Body of pancreas (tissue), 4 donors: ENCODE results near the gene ATP11A. TPM values are rescaled to one million over a fixed set of nuclear protein-coding genes. Genes with fewer than 3 reads are reported as not detected.

Source experiments
- ATAC-seq: fragments of 150-250 bp; one replicate; pipeline ENCODE4 v1.9.1; 2016
- DNase-seq, 4 donors: peaks; one replicate each; pipeline ENCODE4 v3.0.0-alpha.2; 2019
- H3K27ac ChIP-seq, 4 donors: fragments of 200-600 bp; sonication (generic); 1 replicate in 3 of 4; 2 replicates in 1 of 4; pipeline versions ENCODE4 v1.5.1 to v1.6.1; 2016 to 2019; ENCODE audit warnings: mild to moderate bottlenecking in 1 of 4, mixed read lengths in 1 of 4, moderate library complexity in 1 of 4
- H3K27me3 ChIP-seq, 2 donors: fragments of 200-600 bp; sonication (generic); one replicate each; pipeline ENCODE4 v1.6.0; 2016; ENCODE audit warnings: mild to moderate bottlenecking in 1 of 2
- H3K36me3 ChIP-seq, 2 donors: fragments of 200-600 bp; sonication (generic); replicated peaks in 1 of 2; 2 replicates each; pipeline ENCODE4 v1.5.1; 2016; ENCODE audit warnings: low read depth in 2 of 2; ENCODE audit not compliant: insufficient read depth in 1 of 2
- H3K4me1 ChIP-seq: fragments of 200-600 bp; sonication (generic); one replicate; pipeline ENCODE4 v1.6.0; 2016
- H3K4me3 ChIP-seq, 2 donors: fragments of 200-600 bp; sonication (generic); 1 replicate in 1 of 2; 2 replicates in 1 of 2; pipeline ENCODE4 v1.5.1; 2016 to 2019
- H3K9me3 ChIP-seq, 3 donors: fragments of 200-600 bp; sonication (generic); 1 replicate in 2 of 3; 2 replicates in 1 of 3; pipeline ENCODE4 v1.5.1; 2016
- POLR2A ChIP-seq, 3 donors: fragments of 450-650 bp; IDR thresholded peaks; one replicate each; pipeline ENCODE4 v1.6.1; 2016; ENCODE audit warnings: antibody characterized with exemption in 3 of 3, mild to moderate bottlenecking in 2 of 3
- WGBS, 2 donors: methylation state at CpG; one replicate each; pipeline ENCODE4 v1.1.5; 2017; 5-methylcytosine and 5-hydroxymethylcytosine counted together
- intact Hi-C: fragments of 100-400 bp; cut with DNase I; formaldehyde crosslinking; loops from one replicate; pipeline ENCODE4 v1.15.1; 2023
- total RNA-seq, 2 donors: library from RNA; depleted of rRNA; stranded (reverse); fragments of >200 nt; gene quantifications; one replicate each; pipeline ENCODE4 v1.1.0, GENCODE V29; 2016
- TF ChIP-seq, protein P1 (sequence below), 7 experiments: fragments of 450-650 bp in 4 of 7; fragments of 200-600 bp in 3 of 7; sonication (generic) in 3 of 7; IDR thresholded peaks; one replicate each; pipeline ENCODE4 v1.5.1; 2016 to 2019; ENCODE audit warnings: antibody characterized with exemption in 7 of 7

ATP11A gene
- total RNA-seq, 2 donors from 2014 or later: 24.1 to 33.9 TPM

DNA sequence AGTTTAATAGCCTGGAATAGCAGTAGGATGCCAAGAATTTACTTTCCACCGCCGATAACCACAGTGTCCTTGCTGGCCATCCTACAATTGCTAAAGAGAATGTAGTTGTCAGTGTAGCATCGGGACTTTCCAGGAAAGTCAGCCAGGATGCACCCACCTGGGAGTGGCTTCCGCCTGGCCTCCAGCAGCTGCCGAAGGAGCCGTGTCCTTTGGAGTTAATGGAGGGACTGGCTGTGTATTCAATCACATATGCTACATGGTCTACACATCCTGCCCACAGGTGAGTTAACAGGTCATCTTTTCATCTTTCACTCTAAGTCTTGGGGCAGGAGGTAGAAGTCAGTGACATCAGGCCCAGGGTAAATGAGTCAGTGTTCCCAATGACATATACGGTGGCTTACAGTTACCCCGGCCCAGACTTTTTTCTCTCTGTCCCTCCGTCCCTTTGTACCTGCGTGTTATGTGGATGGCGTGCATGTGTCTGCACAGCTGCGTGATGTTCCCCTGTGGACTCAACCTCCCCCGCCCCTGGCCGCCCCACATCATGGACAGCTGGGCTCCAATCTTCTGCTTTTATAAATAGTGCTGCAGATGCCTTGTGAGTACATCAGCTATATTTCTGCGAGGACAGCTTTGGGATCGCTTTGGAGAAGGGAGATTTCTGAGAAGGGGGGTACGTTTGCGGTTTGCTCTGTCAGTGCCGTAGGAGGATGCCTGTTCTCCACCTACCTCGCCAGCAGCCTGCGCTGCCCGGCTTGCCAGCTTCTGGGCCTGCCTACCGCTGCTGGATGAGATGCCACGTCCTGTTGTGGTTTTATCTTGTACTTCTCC lies 63.1 kb downstream of the ATP11A start:
- intact Hi-C loops: no loop called here
- Histone ChIP-seq H3K27me3 (no peaks in the 10 kb centered on the region), H3K9me3 (no peaks in the 10 kb centered on the region), H3K36me3 (no peaks in the 10 kb centered on the region), H3K4me1 (peaks cover 12% of the 10 kb centered on the region), H3K4me3 (no peak overlapping the region), H3K27ac (no peak overlapping the region)
- ATAC-seq: no peak
- TF ChIP-seq, protein P1, sequence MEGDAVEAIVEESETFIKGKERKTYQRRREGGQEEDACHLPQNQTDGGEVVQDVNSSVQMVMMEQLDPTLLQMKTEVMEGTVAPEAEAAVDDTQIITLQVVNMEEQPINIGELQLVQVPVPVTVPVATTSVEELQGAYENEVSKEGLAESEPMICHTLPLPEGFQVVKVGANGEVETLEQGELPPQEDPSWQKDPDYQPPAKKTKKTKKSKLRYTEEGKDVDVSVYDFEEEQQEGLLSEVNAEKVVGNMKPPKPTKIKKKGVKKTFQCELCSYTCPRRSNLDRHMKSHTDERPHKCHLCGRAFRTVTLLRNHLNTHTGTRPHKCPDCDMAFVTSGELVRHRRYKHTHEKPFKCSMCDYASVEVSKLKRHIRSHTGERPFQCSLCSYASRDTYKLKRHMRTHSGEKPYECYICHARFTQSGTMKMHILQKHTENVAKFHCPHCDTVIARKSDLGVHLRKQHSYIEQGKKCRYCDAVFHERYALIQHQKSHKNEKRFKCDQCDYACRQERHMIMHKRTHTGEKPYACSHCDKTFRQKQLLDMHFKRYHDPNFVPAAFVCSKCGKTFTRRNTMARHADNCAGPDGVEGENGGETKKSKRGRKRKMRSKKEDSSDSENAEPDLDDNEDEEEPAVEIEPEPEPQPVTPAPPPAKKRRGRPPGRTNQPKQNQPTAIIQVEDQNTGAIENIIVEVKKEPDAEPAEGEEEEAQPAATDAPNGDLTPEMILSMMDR (IDR thresholded peaks at IDR 0.05): no peak
- no peak for TF ChIP-seq POLR2A (IDR thresholded peaks at IDR 0.05)
- no peak for DNase-seq
- 82 to 90% methylated on average over 21 to 24 of the region's 24 CpGs for WGBS, 2 donors

DNA sequence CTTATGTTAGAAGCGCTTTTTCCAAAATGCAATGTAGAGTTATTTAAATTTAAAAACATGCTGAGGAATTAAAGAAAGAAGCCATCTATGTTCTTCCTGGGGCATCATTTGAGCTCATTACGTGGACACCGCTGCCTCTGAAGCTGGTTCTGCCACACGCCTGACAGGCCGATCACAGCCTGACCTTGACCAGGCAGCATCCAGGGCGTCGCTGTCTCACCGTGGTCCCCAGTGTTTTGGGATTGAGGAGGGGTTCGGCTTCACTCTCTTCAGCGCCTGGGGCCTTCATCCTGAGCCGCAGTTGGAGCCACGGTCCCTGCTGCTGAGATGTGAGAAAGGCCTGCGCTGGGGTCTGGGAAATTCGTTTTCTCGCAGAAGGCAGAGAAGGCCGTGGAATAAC lies 64.0 kb downstream of the ATP11A start:
- H3K36me3 ChIP-seq: no peaks in the 10 kb centered on the region
- 82 to 87% methylated on average over 9 to 16 of the region's 16 CpGs for WGBS, 2 donors
- H3K27me3 ChIP-seq: no peaks in the 10 kb centered on the region
- ATAC-seq (no peak), DNase-seq (no peak)
- TF ChIP-seq, protein P1 (IDR thresholded peaks at IDR 0.05): no peak
- TF ChIP-seq POLR2A (IDR thresholded peaks at IDR 0.05): no peak
- no peak overlapping the region for H3K4me3 ChIP-seq
- H3K4me1 ChIP-seq: peaks cover 13% of the 10 kb centered on the region
- intact Hi-C loops: no loop called here
- no peaks in the 10 kb centered on the region for H3K9me3 ChIP-seq
- H3K27ac ChIP-seq: no peak overlapping the region

DNA sequence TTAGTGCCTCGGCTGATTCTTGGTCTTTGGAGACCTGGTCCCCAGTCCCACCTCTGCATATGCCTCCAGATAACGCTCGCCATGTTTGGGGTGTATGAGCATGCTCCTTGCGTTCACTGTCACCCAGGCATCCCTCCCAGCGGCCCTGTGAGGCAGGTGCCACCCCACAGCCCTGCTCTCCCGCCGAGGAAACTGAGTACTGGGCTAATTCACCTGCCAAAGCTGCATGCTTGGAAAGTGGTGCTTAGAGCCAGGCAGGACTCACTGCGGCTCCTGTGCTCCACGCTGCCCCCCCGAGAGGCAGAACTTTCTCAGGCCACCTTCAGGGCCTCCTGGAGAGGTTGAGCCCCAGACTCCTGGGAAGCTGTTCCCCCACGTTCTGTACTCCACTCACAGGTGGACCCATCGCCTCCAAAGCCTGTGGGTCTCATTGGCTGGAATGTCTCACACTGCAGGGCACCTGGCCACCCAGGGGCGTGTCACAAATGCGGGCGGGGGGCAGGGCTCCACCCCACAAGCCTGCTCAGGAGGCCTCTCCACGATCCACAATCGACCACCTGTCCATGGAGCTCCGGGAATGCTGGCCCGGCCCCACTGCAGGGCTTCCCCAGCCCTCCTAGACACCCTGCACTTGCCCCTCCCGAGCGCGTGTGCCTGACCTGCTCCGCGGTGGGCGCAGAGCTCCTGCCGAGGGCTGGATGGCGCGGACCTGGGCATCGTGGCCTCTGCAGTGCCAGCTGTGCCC lies 64.6 kb downstream of the ATP11A start:
- intact Hi-C loops: no loop called here
- Histone ChIP-seq H3K4me1 (peaks cover 13% of the 10 kb centered on the region), H3K4me3 (no peak overlapping the region), H3K27me3 (no peaks in the 10 kb centered on the region), H3K9me3 (no peaks in the 10 kb centered on the region), H3K27ac (no peak overlapping the region), H3K36me3 (no peaks in the 10 kb centered on the region)
- DNase-seq: no peak
- ATAC-seq: no peak
- TF ChIP-seq, protein P1 (IDR thresholded peaks at IDR 0.05): no peak
- TF ChIP-seq POLR2A (IDR thresholded peaks at IDR 0.05): no peak
- WGBS, 2 donors: 95 to 96% methylated on average over 21 to 29 of the region's 29 CpGs

DNA sequence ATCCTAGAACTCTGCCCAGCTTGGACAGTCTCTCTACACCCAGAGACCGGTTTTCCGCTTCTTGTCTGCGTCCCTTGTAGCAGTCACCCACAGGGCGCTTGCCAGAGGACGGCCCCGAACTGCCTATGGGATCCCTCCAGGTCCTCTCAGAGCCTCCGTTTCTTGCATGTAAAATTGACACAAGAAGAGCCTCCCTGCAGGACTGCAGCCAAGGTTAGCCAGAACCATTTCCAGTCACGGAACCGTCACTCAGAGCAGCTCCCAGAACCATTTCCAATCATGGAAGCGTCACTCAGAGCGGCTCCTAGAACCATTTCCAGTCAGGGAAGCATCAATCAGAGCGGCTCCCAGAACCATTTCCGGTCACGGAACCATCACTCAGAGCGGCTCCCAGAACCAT lies 65.5 kb downstream of the ATP11A start:
- H3K27ac ChIP-seq: no peak overlapping the region
- DNase-seq (no peak), ATAC-seq (no peak)
- 95 to 96% methylated on average over 14 to 15 of the region's 15 CpGs for WGBS, 2 donors
- intact Hi-C loops: no loop called here
- no peaks in the 10 kb centered on the region for H3K9me3 ChIP-seq
- no peak overlapping the region for H3K4me3 ChIP-seq
- no peak for TF ChIP-seq POLR2A (IDR thresholded peaks at IDR 0.05)
- TF ChIP-seq, protein P1 (IDR thresholded peaks at IDR 0.05): no peak
- no peaks in the 10 kb centered on the region for H3K36me3 ChIP-seq
- H3K27me3 ChIP-seq: no peaks in the 10 kb centered on the region
- peaks cover 13% of the 10 kb centered on the region for H3K4me1 ChIP-seq
